Stimulated activated CD8-positive, alpha-beta memory T cell treated with anti-CD3 and anti-CD28 coated beads, Interleukin-15, amount 100 ng/mL, for 1 hour (primary cell): ENCODE data around the gene MLLT10.
A peak's percentile ranks its signal among the peaks of the same experiment; 100 is the strongest.

Experiments used
- DNase-seq: peaks from one replicate; pipeline ENCODE4 v3.0.0-alpha.2; 2020; ENCODE audit warnings: low read depth

The MLLT10 gene

DNA sequence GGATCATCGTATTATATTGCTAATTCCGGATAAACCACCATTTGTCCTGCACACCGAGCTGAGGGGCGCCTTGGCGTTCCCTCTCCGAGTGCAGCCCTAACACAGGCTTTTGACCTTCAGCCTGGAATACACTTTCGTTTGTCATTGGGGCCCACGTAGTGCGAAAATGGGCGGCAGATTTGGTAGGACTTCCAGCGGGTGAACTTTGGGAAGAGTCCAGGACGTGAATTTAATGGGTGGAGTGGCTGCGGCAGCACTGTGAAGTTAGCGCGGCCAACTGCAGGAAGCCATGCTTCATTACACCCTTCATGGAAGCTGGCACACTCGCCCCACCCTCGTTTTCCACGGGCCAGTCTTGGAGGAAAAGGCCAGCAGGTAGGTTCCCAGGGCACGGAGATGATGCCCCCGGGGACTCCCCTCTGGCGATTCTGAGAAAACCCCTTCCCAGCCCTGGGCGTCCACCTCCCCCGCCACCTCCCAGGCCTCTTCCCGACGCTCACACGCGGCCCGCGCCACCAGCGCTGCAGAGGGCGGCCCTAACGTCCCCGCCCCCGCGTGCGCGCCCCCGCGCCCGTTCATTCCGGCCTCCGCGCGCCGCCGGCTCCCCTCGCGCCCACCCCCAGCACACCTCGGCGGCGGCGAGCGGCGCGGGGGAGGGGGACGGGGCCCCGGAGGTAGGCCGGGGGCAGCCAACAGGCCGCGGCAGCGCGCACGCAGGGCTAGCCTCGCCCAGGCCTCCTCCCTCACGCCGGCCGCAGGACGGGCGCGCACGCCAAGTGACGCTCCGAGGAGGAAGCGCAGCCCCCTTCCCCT, at the start of gene MLLT10:
Gene MLLT10 (plus strand): TSS at position 766 of the 813 bp plus-strand sequence. CDS start 413 bp downstream, outside the sequence.
- peak; percentile 72 for DNase-seq

DNA sequence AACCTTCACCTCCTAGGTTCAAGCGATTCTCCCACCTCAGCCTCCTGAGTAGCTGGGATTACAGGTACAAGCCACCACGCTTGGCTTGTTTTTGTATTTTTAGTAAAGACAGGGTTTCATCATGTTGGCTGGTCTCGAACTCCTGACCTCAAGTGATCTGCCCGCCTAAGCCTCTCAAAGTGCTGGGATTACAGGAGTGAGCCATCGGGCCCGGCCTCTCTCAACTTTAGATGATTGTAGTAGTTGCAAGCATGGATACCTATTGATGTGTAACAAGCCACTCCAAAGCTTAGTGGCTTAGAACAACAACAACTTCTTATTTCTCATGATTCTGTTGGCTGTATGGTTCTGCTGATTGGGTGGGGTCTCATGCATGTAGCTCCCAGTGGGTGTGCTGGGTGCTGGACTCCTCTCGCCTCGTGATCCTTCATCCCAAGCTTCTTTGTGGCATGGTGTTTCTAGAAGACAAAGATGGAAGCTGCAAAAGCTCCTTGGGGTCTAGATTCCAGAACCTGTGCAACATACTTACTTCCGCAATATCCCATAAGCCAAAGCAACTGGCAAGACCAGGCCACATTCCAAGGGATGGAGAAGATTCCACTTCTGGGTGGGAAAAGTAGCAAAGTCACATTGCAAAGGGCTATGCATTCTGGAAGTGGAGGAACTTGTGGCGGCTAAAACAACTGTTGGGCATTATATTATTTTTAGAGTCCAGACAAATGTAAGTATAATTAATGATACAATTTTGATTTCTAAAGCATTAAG, 46.4 kb upstream of the MLLT10 start:
- DNase-seq = no peak

DNA sequence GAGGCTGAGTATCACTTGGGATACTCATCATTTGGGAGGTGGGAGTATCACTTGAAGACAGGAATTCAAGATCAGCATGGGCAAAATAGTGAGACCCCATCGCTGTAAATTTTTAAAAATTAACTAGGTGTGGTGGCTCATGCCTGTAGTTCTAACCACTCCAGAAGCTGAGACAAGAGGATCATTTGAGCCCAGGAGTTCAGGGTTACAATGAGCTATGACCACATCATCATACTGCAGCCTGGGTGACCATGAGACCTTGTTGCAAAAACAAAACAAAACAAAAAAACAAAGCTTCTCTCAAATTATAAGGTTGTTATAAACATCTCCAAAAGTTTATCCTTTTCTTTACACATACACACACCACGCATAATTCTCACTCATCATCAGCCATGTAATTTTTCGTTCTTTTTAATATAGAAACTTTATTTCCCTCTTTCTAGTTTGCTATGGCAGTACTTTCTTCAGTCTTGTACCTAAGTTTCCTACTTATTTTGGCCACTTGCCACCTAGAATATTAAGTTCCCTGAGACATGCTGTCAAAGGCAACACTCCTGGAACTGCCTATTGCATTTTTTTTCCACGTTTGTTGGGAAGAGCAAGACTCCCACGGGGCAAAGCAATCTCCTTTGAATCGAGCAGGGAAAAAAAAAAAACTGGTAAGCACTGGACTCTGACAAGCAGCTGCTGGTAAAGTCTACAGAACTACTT, 45.6 kb upstream of the MLLT10 start:
- no peak for DNase-seq

DNA sequence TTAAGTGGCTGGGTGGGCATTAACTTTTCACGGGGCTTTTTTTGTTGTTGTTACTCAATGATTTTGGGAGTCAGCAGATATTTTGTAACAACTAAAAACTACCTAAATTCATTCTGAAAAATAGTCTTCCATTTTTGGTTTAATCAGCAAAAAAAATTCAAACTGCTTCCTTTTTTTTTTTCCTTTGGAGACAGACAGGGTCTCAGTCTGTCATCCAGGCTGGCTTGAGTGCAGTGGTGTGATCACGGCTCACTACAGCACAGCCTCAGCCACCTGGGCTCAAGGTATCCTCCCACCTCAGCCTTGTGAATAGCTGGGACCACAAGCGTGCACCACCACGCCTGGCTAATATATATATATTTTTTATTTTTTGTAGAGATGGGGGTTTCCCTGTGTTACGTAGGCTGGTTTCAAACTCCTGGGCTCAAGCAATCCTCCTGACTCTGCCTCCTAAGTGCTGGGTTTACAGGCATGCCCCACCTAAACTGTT, 45.0 kb upstream of the MLLT10 start:
- DNase-seq = no peak

DNA sequence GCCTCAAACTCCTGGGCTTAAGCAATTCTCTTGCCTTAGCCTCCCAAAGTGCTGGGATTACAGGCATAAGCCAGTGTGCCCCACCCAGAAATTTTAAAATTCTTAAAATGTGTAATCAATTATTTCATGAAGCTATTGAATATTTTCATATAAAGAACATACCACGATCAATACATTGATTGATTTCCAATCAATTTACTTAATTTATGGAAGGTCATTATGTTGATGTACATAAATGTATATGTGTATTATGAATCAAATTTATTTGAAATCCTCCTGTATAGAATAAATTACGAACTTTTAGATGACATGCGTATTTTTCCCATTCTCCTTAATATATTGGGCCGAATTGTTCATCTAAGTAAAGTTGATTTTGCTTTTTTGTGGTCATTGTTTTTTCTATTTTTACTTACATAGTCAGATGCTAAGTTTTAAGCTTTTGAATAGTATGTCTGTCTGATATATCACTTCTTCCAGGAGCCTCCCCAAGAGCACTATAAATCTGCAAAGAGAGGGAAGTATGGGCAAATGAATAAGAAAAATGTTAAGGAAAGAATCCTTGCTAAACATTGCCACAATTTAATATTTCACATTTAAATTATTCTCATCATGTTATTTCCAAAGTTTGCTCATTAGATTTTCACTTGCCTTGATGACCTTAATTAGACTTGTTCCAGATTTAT, 43.9 kb upstream of the MLLT10 start:
- no peak for DNase-seq

DNA sequence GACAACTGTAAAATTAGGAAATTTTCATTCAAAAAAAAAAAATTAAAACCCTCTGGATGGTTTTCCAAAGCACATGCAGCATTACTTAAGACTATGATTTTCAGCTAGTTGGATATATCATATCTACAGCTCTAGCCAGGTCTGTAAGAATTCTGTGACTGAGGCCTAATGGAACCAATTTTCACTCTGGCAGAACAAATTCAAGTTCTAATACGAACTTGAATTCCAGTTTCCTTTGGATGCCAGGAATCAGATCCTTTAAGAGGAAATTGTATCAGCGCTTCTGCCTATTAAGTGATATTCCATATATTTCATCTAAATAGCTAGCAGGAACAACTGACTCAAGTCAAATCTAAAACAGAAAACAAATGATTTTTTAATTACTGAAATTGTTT, 43.3 kb upstream of the MLLT10 start:
- no peak for DNase-seq

DNA sequence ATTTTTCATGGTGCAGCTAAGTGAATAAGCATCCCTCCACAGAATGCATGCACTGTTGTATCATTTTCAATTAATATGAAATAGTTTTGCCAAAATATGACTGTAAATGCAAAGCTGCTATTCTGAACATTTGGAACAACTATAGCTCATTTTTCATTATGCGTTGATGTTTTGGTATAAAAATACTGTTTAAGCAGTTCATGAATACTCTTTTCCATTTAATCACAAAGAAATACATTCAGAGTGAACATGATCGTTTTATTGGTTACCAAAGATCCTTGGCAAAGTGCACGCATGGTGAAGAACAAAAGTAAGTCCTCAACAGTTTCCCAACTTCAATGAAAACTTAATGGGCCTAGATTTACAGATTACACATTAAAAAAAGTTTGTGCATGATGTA, 41.6 kb upstream of the MLLT10 start:
- DNase-seq = no peak

DNA sequence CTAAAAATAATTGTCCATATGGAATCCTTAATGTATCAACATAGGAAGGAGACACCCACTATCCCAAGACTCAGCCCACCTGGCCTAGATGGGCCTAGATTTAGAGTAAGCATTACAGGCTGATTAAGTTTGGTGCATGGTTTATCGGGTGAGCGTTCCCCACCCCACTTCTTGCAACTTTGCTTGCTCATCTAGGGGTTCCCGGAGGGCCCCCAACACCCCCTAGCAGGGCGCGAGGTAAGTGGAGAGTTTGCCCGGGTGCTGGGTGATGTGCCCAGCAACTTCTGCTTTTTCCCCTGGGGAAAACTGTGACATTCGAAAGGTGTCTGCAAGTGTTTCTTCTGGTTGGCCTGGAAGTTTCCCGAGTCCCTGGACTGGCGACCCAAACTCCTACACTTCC, 40.2 kb upstream of the MLLT10 start:
- no peak for DNase-seq

DNA sequence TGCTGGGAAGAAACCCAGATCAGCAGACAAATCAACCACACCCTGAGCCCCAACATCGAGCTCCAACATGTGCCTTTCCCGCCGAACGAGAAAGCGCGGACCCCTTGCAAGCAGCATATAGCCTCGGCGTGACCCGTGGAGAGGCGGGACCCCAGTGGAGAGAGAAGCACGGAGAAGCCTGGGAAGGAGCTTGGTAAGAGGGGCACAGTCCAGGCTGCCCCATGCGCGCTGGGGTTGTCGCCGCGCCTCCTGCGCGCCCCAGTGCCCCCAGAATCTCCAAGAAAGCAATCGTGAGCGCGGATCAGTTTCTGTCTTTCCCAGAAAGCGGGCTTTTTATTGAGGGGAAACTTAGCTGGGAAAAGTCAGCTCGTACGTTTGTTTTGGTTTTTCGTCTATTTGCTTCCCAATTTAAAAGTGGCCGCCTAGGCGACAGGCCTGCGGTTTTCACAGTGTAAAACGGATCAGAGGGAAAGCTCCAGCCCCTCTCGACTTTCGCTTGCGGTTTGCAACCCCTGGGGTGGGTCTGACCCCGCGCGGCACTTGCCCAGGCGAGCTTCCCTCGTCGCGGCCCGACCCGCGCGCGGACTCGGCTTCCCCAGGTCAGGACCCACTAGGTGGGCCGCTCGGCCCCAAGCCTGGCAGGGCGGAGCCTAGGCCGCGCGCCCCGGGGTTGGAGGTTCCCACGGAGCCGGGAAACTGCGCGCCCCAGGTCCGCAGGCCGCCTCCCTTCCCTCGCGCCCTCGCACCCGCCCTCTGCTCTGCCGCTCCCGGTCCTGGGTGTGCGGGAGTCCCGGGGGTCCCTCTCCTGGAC, 39.6 kb upstream of the MLLT10 start:
- DNase-seq = no peak

DNA sequence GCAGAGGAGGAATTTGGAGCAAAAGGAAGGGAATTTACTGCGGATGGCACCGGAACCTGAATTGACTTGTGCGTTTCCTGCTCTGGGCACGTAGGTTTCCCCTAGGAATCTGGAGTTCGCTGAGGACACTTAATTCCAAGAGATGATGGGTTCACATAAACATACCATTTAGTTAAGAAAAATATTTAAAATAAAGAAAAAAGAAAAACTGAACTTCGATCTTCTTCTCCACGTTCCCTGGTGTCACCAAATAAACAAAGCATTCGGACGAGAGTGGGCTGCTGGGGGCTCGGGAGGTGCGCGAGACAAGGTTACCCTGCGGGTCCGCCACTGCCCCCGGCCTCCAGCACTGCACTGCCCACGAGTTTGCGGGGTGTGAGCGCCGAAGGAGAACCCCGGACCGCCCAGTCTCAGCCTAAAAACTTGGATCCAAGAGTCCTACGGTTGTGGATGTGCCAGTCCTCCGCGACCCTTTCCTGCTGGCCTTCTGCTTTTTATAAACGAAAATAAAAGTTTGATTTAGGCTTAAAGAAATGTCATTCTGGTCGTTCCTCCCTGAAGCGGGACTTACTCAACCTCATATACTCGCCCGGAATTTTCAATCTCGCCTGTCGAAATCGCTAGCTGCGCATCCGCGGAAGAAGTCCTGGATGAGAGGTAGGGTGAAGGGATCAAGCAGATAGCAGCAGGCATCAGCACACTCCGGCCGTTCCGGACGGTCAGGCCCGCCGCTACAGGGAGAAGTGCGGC, 38.9 kb upstream of the MLLT10 start:
- DNase-seq = no peak

DNA sequence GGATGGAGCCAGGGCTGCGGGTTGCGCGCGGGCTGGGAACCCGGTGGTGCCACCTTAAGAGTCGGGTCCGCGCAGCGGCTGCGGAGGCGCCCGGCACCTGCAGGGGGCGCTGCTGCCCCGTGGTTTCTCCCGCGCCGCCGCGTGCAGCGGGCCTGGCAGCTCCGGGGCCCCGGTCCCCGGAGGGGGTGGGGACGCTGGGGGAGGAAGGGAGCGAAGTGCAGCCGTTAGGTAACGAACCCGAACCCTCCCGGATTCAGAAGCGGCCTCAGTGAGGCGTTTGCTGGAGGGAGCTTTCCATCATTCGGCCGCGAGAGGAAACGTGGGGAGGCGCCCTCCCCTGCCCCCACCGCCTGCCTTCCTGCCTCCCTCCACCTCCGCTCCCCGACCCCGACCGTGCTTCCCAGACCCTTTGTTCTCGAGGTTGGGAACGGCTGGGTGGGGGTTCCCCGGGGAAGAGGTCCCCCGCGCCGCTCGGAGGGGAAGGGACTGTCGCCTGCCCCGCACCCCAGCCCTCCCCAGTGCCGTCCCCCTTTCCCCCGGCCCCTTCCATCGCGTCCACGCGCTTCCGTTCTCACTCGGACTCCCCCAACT, 38.2 kb upstream of the MLLT10 start:
- DNase-seq = peak; percentile 65

DNA sequence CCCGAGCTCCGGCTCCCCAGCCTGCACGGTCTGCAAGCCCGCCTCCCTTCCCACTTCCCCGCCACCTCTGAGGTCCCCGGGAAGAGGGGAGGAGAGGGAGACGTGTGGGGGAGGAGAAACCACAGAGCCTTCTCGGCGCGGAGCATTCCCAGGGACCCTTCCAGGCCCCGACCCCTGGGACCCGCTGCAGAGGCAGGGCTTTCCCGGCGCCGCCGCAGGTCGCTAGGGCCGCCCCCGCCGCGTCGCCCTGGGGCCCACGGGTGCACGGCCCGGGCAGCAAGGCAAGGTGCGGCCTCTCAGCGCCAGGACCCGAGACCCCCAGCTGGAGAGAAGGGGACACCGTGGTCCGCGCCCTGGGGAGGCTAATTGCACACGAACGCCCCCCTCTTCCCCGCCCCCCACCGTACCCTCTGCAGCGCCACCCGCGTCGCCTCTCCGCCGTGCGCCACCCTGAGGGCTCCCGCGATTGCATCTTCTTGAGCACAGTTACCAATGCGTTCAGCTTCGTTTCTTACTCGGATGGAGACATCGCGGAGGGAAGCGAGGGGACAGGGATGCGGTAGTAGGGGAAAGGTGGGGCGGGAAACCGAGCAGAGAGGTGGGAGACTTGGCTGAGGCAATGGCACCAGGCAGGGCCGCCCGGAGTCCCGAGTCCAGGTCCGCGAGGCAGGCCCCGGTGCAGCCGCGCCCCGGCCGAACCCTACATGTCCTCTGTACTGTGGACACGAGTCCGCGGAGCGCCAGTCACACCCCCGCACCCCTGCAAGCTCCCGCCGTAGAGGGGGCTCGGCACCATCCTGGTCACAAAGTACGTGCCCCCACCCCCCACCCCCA, 37.5 kb upstream of the MLLT10 start:
- no peak for DNase-seq

DNA sequence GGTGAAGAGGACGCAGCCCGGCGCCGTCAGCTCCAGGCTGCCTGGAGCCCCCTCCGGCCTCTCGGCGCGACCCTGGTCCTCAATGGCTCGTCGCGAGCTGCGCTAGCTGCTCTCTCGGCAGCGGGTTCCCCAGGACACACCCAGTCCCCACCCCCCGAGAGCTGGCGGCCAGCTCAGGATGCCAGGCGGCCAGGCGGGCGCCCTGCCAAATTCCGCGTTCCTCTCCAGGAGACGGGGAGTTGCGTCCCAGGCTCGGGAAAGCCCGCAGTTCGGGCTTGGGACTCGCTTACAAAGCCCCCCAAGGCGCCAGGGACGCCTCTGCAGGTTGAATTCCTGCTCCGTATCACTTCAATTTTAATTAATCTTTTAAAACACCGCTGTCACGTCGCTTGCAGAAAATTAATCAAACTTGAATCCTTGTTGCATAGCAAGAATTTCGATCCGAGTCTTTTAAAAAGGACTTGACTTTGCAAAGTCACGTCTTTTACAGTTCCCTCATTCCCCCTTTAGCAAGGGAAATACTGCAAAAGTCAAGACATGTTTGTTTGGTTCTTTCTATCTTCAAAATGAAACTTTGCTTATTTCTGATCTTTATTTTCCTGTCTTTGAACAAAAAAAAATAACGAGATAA, 36.7 kb upstream of the MLLT10 start:
- no peak for DNase-seq

DNA sequence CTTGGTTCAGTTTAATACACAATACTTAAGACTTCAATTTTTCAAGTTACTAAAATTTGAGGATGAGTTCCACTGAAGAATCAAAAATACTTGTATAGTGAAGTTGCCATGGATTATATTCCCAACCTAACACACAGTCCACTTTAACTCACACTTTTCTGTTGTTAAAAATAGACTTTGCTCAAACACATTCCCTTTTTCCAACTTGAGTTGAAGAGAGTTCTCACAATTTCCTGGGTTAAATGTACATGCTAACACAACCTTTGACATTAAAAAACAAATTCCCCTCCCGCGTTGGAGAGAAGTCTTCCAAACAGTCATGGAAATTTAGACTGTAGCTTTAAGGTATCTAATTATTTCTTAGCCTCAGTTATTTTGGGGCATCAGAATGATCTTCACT, 35.7 kb upstream of the MLLT10 start:
- DNase-seq = no peak

DNA sequence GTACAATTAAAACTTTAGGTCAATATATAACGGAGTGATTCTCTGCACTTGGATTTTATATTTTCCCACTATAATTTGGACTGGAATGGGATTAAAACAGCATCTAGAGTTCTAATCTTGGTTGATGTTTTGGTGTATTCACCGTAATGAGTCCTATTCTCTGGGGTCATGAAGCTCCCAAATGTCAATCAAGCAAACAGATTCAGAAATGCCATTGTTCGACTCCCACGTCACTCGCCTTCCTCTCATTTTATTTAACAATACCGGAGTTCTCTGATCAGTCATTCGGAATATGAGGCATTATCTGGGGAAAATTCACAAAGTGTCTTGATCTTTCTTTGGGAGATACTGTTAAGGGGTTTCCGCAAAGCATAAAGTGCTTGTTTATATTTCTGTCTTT, 35.0 kb upstream of the MLLT10 start:
- no peak for DNase-seq

DNA sequence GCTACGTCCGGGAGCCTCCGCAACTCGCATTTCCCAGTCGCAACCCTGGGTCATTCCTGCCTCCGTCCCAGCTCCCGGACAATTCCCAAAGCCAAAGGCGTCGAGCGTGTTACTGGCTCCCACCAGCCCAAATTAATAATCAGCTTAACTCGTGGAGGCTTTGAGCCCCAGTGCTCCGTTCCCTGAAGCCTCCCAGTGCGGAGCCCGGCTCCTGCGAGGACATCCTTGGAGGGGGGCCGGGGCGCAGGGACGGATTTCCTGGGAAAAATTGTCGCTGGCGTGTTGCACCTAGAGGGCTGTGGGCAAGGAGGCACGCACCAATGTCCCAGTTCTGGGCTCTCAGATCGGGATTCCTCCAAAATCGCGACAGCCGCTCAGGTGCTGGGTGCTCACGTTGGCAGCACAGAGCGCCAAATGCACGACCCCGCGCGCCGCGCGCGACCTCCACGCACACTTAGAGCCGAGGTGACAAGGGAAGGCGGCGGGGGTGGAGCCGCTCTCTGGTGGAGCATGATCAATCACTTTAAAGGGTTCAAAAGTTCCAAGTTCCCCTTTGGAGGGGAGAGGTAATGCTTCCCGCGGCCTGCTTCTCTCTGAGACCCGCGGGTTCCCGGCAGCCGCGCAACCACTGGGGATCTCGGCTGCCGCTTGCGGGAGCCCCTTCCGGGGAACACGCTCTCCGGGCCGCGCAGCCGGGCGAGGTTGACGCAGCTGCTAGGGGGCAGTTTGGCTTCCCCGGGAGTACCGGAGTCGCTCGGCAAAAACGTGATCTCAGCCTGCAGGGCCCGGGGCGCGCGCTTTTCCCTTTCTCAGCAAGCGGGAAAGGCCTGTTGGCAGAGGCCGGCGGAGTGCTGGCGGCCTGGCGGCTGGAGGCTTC, 34.1 kb upstream of the MLLT10 start:
- no peak for DNase-seq

DNA sequence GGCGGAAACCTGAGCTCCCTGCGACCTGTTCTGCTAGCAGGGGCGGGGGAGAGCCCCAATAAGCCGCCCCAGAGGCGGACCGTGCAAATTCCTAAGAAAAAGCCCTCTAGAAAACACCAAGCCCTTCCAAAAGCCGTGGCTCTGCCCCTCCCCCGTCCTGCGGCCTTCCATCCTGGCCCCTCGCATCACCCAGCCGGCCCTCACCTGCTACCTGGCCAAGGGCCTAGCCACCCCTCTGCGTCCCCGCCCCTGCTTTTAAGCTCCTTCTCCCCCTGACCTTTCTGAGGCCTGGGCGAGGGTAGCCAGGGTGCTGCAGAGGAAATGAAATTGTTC, 33.5 kb upstream of the MLLT10 start:
- no peak for DNase-seq

DNA sequence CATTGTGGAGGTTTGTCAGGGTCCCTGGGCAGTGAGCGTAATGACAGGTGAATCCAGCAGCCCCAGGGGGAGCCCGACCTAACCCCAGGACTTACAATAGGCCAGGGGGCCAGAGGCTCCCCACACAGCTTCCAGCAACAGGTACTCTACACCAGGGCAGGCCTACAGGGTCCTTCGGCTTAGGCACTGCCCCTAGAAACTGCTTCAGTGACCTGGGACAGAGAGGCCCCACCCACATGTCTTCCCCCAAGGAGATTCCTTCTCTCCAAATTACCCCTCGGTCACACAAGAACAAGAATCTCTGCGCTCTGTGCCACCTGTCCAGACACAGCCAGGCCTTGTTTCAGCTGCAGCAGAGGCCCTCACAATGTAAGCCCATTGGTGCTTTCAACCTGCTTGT, 32.9 kb upstream of the MLLT10 start:
- no peak for DNase-seq
